ENCODE results near the gene ZNF462.

Gene ZNF462

GRCh38 chr9:107008011-107008410 lies 145.0 kb downstream of the ZNF462 start:
- no peak for DNase-seq (ENCODE audit: low read depth)

GRCh38 chr9:107008447-107008846 lies 145.5 kb downstream of the ZNF462 start:
- DNase-seq (ENCODE audit: low read depth), result no peak

- no peak for DNase-seq (ENCODE audit: low read depth)
Measured at GRCh38 chr9:107016383-107016782, 153.4 kb downstream of the ZNF462 start.

- no peak for DNase-seq (ENCODE audit: low read depth)
Measured at GRCh38 chr9:107018861-107019545, 156.0 kb downstream of the ZNF462 start.

- no peak for DNase-seq (ENCODE audit: low read depth)
Measured at GRCh38 chr9:107020040-107020530, 157.1 kb downstream of the ZNF462 start.

GRCh38 chr9:107024193-107024592 lies 161.2 kb downstream of the ZNF462 start:
- DNase-seq (ENCODE audit: low read depth), result no peak

GRCh38 chr9:107025260-107026035 lies 162.5 kb downstream of the ZNF462 start:
- DNase-seq (ENCODE audit: low read depth), result no peak

GRCh38 chr9:107029146-107029545 lies 166.2 kb downstream of the ZNF462 start:
- DNase-seq (ENCODE audit: low read depth), result no peak

GRCh38 chr9:107033966-107034365 lies 171.0 kb downstream of the ZNF462 start:
- no peak for DNase-seq (ENCODE audit: low read depth)

GRCh38 chr9:107034831-107035230 lies 171.9 kb downstream of the ZNF462 start:
- DNase-seq (ENCODE audit: low read depth), result no peak

- DNase-seq (ENCODE audit: low read depth), result no peak
Measured at GRCh38 chr9:107036367-107036766, 173.4 kb downstream of the ZNF462 start.

- no peak for DNase-seq (ENCODE audit: low read depth)
Measured at GRCh38 chr9:107039542-107039941, 176.6 kb downstream of the ZNF462 start.

- no peak for DNase-seq (ENCODE audit: low read depth)
Measured at GRCh38 chr9:107042606-107043005, 179.6 kb downstream of the ZNF462 start.

GRCh38 chr9:107043886-107044285 lies 180.9 kb downstream of the ZNF462 start:
- no peak for DNase-seq (ENCODE audit: low read depth)

GRCh38 chr9:107044872-107045271 lies 181.9 kb downstream of the ZNF462 start:
- no peak for DNase-seq (ENCODE audit: low read depth)

- no peak for DNase-seq (ENCODE audit: low read depth)
Measured at GRCh38 chr9:107046692-107047091, 183.7 kb downstream of the ZNF462 start.

GRCh38 chr9:107049046-107049802 lies 186.3 kb downstream of the ZNF462 start:
- DNase-seq (ENCODE audit: low read depth), result no peak

GRCh38 chr9:107049803-107050184 lies 186.8 kb downstream of the ZNF462 start:
- no peak for DNase-seq (ENCODE audit: low read depth)

- no peak for DNase-seq (ENCODE audit: low read depth)
Measured at GRCh38 chr9:107051392-107051791, 188.4 kb downstream of the ZNF462 start.

GRCh38 chr9:107054146-107054545 lies 191.2 kb downstream of the ZNF462 start:
- no peak for DNase-seq (ENCODE audit: low read depth)

GRCh38 chr9:107059220-107059619 lies 196.3 kb downstream of the ZNF462 start:
- DNase-seq (ENCODE audit: low read depth), result no peak

GRCh38 chr9:107060062-107060461 lies 197.1 kb downstream of the ZNF462 start:
- DNase-seq (ENCODE audit: low read depth), result no peak
